ENCODE data around the gene JAK3. TPM values are rescaled to one million over a fixed set of nuclear protein-coding genes. Genes with fewer than 3 reads are reported as not detected.
A peak's percentile ranks its signal among the peaks of the same experiment; 100 is the strongest.

The JAK3 gene
- total RNA-seq, 1 donor, result 1.3 TPM

DNA sequence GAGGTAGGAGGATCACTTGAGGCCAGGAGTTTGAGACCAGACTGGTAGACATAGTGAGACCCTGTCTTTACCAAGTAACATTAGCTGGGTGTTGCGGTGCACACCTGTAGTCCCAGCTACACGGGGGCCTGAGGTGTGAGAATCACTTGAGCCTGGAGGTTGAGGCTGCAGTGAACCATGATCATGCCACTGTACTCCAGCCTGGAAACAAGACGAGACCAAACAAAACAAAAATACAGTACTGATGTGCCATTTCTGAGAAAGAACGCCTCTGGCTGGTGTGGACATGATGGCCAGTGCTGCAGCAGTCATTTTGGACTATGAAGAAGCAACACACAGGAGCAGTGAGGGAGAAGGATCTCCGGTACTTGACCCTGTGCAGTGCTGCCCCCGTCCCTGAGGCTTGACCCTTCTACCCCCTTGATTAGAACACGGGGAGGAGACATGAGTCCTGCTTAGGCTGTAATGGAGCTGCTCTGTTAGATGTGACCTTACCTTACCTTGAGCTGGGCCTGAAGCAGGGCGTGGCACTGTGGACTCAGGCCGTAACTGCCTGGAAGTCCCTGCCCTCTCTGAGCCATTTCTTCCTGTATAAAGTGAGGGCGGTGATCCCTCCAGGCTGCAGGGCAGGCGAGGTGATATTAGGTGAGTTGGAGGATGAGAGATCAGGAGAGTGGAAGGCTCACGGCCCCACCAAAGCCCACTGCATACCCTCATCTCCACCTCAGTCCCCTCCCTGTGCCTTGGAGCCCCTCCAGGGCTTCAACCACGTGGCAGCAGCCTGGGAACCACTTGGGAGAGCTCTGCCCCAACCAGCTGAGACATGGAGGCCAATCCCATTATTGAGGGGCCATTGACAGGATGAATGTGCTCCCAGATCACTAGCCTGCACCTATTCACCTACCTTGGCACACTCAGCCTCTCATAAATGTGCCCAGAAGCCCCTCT lies 17.9 kb upstream of the JAK3 start:
- no peak for DNase-seq (ENCODE audit: low read depth)
- no peak overlapping the region for H3K4me3 ChIP-seq (ENCODE audit: low read depth, low read length)
- TF ChIP-seq, protein P1, sequence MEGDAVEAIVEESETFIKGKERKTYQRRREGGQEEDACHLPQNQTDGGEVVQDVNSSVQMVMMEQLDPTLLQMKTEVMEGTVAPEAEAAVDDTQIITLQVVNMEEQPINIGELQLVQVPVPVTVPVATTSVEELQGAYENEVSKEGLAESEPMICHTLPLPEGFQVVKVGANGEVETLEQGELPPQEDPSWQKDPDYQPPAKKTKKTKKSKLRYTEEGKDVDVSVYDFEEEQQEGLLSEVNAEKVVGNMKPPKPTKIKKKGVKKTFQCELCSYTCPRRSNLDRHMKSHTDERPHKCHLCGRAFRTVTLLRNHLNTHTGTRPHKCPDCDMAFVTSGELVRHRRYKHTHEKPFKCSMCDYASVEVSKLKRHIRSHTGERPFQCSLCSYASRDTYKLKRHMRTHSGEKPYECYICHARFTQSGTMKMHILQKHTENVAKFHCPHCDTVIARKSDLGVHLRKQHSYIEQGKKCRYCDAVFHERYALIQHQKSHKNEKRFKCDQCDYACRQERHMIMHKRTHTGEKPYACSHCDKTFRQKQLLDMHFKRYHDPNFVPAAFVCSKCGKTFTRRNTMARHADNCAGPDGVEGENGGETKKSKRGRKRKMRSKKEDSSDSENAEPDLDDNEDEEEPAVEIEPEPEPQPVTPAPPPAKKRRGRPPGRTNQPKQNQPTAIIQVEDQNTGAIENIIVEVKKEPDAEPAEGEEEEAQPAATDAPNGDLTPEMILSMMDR (IDR thresholded peaks at IDR 0.05; ENCODE audit: insufficient read depth, low read length), result no peak

DNA sequence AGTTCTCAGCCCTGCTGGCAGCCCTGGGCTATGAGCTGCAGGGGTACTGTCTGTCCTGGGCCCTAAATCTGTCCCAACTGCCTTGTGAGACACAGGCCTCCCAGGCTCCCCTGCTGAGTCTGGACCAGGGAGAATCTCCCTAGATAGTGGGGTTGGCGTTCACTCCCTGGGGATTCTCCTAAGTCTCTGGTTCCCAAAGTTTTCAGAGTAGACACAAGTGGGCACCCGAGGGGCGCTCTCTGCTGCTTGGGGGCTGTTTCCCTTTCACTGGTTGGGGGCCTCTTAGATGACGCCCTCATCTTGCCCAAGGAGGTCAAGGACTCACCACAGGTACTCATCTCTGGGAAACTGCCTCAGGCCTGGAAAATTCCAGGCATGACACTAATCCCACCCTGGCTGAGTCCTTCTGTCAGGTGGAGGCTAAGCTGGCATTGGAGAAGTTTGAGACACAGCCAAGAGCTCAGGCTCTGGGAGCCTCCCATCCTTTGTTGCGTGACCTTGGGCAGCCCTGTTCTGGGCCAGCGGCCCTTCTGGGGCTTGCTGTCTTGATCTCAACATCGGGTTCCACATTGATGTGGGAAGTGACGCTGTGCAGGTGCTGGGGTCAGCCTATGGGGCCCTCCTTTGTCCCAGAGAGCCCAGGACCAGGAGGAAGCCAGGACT lies 15.9 kb upstream of the JAK3 start:
- H3K4me3 ChIP-seq (ENCODE audit: low read depth, low read length), result no peak overlapping the region
- DNase-seq (ENCODE audit: low read depth), result no peak
- TF ChIP-seq, protein P1 (IDR thresholded peaks at IDR 0.05; ENCODE audit: insufficient read depth, low read length), result no peak

DNA sequence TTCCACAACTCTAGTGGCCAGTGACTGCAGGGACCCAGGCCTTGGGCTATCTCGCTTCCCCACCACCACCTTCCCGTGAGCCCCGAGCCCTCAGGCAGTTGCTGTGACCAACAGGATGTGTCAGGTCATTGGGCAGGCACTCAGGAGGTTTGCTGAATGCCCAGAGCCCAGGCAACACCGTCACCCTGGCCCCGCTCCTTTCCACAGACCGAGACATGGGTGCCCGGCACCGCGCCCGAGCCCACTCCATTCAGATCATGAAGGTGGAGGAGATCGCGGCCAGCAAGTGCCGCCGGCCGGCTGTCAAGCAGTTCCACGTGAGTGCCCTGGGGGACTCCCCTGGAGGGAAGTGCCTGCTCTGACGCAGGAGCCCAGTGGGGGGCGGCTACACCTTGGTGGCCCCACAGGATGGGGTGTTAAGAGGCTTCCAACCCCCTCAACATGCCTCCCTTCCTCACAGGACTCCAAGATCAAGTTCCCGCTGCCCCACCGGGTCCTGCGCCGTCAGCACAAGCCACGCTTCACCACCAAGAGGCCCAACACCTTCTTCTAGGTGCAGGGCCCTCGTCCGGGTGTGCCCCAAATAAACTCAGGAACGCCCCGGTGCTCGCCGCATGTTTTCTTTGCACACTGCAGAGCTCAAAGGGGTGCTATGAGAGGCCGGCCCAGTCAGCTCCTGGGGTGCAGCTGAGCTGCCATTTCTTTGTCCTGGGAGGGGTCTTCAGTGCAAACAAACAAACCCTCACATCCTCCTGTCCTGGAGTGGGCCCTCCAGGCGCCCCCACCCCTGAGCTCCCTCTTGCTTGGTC lies 15.1 kb upstream of the JAK3 start:
- H3K4me3 ChIP-seq (ENCODE audit: low read depth, low read length), result no peak overlapping the region
- TF ChIP-seq, protein P1 (IDR thresholded peaks at IDR 0.05; ENCODE audit: insufficient read depth, low read length), result no peak
- no peak for DNase-seq (ENCODE audit: low read depth)

DNA sequence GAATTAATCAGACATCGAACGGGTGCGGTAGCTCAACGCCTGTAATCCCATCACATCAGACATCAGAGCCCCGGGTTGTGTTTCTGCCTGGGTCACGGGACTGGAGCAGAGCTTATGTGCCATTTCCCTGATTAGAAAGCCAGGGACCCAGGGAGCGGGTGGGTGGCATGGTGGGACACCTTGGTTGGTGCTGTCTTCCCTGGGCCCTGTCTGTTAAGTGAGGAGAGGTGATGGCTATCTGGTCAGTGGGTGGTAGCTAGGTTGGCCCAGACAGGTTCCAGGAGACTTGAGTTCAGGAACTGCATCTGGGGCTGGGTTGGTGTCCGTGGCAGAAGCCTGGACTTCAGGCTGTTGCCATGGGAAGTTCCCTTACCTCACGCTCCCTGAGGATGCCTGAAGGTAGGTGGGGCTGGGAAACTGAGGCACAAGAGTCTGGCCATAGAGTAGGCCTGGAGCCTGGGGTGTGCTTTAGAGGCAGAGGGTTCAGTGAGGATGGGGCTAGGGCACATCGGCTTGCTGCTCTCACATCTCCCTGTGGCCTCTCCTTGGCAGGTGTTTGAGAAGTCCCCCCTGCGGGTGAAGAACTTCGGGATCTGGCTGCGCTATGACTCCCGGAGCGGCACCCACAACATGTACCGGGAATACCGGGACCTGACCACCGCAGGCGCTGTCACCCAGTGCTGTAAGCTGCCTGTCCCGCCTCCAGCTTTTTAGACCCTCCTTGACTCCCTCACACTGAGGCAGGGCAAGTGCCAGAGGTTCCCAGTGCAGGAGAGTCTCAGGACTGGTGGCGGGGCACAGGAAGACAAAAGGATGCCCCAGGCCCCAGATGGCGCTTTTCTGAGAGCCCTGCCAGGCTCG lies 14.0 kb upstream of the JAK3 start:
- H3K4me3 ChIP-seq (ENCODE audit: low read depth, low read length), result peak overlapping the region; percentile 95
- no peak for DNase-seq (ENCODE audit: low read depth)
- TF ChIP-seq, protein P1 (IDR thresholded peaks at IDR 0.05; ENCODE audit: insufficient read depth, low read length), result no peak

DNA sequence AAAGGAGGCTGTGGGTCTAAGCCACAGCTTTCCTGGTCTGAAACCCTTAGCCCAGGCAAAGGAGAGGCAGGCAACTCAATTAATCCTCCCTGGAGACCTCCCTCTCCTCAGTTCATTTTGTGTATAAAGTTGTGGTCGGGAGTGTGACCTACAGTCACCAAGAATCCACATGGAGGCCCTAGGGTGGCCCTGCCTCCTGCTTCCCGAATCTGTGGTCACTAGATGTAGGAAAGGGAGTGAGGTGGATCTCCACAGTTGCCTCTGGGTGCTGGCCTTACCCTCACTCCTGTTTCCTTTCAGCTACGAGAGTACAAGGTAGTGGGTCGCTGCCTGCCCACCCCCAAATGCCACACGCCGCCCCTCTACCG lies 13.2 kb upstream of the JAK3 start:
- H3K4me3 ChIP-seq (ENCODE audit: low read depth, low read length), result peak overlapping the region; percentile 95
- TF ChIP-seq, protein P1 (IDR thresholded peaks at IDR 0.05; ENCODE audit: insufficient read depth, low read length), result no peak
- no peak for DNase-seq (ENCODE audit: low read depth)
